CD4-positive, alpha-beta T cell treated with Interferon gamma for 1 hour (primary cell): ENCODE measurements around the gene RET.
"Not testable (repeated sequence)": the region's sequence is repeated elsewhere in the genome, so short reads cannot be mapped to it uniquely, and the experiment has no call there.

ENCODE experiments used
- DNase-seq: peaks from one replicate; pipeline ENCODE4 v3.0.0-alpha.2; 2020

Gene RET

DNA sequence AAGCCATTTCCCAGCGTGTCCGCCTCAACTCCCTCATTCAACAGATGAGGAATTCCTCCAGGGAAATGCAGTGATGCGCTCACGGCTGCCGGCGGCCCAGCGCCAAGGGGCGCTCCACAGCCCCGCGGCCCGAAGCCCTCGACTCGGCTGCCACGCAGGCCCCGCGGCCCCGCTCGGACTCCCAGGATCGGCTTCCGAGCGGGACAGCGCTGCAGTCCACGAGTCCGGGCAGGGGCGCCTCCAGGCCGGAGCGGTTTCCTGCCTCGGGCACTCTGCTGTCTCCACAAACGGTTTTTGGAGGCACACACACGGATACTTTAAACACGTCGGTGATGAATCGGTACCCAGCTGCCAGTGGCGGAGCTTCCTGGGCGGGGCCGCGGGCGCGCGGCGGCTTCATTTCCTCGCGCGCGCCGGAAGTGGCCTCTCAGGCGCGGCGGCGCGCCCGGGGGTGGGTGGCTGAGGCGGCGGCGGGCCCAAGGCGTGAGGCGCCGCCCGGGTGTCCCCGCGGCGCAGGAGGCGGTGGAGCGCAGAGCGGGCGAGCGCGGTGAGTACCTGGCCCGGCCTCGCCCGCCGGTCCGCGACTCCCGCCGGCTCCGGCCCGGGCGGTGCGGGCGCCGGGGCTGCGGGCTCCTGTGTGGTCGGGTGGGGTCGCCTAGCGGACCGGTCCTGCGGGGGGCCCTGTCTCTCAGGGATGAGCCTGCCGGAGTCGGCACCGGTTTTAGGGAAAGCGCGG, 61.3 kb downstream of the RET start, which contains the start of gene CSGALNACT2:
Gene CSGALNACT2, plus strand, starts transcription at position 425 of the 736 bp plus-strand sequence. CDS start 16,705 bp downstream, outside the sequence.
- DNase-seq, result peak; percentile 87

- DNase-seq, result peak; percentile 63
Measured at GRCh38 chr10:43138757-43139241, 61.9 kb downstream of the RET start.

DNA sequence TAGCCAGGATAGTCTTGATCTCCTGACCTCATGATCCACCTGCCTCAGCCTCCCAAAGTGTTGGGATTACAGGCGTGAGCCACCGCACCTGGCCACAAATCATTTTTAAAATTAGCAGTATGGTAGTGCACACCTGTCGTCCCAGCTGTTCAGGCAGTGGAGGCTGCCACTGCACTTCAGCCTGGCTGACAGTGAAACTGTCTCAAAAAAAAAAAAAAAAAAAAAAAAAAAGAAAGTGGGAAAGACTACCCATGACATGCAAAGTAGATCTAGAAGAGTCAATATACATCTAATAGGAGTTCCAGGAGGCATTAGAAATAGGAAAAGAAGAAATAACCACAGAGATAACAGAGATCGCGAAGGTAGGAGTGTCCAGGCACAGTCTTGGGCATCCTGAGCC, 64.6 kb downstream of the RET start:
- DNase-seq, result no peak

DNA sequence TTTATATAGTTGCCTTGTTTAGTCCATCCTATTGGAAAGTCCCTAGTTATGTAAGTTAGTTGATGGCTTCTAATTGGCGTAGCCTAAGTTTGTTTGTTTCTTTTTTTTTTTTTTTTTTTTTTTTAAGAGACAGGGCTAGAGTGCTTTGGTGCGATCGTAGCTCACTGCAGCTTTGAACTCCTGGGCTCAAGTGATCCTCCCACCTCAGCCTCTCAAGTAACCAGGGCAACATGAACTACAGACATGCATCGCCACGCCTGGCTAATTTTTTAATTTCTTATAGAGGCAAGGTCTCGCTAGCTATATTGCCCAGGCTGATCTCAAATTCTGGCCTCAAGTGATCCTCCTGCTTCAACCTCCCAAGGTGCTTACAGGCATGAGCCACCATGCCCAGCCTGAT, 68.4 kb downstream of the RET start:
- DNase-seq, result no peak

- not testable (repeated sequence) for DNase-seq
Measured at GRCh38 chr10:43145936-43146335, 69.1 kb downstream of the RET start.

DNA sequence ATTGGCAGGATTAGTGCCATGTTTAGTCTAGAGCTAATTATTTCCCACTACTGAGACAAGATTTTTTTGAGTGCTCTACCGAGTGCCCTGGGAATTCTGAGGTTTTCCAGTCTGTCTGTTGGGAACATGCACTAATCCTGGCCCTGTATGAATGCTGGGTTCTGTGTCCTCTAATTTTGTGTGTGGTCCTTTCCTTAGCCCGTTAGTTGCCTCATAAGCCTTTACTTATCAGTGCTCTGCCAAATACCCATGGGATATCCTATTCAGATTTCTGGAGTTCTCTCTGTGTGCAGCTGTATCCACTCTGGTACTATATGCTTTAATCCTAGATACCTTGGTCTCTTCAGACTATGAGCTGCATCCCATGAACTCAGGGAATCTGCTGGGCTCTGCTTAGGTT, 74.5 kb downstream of the RET start:
- DNase-seq, result no peak

- DNase-seq, result no peak
Measured at GRCh38 chr10:43153901-43154300, 77.0 kb downstream of the RET start.

DNA sequence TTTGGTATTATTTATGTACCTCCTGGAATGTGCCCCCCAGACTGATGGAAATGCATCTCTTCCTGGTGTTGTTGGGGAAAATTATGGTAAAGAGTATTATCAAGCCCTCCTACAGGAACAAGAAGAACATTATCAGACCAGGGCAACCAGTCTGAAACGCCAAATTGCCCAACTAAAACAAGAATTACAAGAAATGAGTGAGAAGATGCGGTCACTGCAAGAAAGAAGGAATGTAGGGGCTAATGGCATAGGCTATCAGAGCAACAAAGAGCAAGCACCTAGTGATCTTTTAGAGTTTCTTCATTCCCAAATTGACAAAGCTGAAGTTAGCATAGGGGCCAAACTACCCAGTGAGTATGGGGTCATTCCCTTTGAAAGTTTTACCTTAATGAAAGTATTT, 78.4 kb downstream of the RET start:
- DNase-seq, result no peak

DNA sequence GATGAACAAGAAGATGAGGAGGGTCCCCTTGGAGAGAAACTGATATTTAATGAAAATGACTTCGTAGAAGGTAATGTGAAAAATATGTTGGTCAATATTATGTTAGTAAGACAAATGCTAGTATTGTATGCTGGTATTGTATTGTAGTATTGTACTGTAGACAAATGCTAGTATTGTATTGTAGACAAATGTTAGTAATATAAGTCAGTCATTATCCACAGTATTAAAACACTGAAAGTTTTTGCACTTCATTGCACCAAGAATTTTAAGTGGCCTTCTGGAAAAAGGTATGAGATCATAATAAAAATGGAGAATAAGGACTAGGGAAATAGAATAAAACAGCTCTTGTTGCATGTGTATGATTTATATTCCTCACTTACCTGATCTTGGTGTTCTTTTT, 78.9 kb downstream of the RET start:
- DNase-seq, result no peak

- no peak for DNase-seq
Measured at GRCh38 chr10:43156590-43157341, 79.9 kb downstream of the RET start.

- no peak for DNase-seq
Measured at GRCh38 chr10:43158636-43159035, 81.8 kb downstream of the RET start.

DNA sequence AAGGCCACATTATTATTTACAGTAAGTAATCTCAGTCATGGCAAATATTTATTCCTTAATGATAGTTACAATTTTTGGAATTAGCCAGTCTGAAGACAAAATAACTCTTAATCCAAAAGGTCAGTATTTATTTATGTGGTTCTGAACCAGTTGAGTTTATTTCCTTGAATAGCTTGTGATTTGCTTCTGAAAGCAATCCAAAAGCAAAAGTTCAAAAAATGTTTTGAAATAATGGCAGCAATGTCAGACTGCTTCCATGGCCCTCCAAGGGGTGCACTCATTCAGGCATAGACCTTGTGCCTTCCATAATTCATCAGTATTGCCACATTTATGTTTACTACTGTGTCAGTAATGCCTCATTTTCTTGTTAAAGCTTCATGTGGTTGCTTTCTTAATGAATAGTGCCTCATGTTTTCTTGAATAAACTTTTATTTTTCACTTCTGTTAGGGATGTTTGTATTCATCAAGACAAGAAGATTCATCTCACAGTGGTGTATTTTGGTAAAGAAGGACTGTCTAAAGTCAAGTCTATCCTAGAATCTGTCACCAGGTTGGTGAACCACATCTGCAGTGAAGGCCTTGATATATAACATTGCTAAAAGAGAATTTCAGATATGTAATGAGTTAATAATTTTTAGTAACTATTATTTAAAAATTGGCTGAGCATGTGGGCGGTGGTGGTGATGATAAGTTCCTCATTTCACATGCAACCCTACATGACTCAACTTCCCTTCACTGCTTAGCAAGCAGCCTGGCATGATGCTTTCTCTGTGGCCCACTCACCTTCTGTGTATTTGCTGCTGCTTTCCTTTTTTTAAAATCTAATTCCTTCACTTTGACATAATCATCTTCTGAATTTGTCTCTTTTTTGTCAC, 83.4 kb downstream of the RET start:
- DNase-seq, result peak; percentile 25

- DNase-seq, result no peak
Measured at GRCh38 chr10:43160921-43161255, 84.0 kb downstream of the RET start.

GRCh38 chr10:43162604-43163003, 85.7 kb downstream of the RET start:
- DNase-seq, result no peak

- no peak for DNase-seq
Measured at GRCh38 chr10:43166207-43166879, 89.5 kb downstream of the RET start.

GRCh38 chr10:43166880-43167497, 90.1 kb downstream of the RET start:
- DNase-seq, result no peak

GRCh38 chr10:43167498-43167889, 90.6 kb downstream of the RET start:
- no peak for DNase-seq

- DNase-seq, result no peak
Measured at GRCh38 chr10:43170491-43170890, 93.6 kb downstream of the RET start.

DNA sequence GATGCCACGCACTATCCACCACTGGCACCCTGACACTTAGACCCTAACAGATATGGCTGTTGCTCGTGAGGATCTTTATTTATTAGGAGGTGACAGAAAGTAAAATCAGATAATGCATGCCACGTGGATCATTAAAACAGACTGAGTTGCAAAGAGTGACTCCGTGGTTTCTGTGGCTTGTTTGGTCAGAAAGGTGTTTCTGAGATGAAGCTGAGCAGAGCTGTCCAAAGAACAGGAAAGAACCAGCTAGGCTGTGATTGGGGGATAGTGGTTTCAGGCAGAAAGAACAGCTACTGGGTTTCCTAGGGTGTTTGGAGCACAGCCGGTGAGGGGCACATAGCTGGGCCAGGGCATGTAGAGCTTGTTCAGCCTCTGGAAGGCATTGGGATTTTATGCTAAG, 95.8 kb downstream of the RET start:
- DNase-seq, result no peak

DNA sequence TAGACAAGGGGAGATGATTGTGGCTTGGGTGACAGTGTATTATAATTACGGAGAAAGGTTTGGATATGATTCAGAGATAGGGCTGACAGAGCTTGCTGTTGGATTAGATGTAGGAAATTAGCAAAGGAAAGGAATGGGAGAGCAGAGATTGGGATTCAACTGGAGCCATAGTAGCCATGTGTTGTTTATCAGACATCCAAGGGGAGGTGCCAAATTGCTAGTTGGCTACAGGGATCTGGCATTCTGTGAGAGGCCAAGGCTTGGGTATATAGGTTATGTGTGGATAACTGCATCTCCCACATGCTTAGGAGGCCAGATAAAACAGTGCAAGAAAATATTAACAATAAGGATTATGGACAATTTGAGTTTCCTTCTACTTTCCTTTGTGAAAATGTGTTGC, 96.3 kb downstream of the RET start:
- DNase-seq, result no peak

DNA sequence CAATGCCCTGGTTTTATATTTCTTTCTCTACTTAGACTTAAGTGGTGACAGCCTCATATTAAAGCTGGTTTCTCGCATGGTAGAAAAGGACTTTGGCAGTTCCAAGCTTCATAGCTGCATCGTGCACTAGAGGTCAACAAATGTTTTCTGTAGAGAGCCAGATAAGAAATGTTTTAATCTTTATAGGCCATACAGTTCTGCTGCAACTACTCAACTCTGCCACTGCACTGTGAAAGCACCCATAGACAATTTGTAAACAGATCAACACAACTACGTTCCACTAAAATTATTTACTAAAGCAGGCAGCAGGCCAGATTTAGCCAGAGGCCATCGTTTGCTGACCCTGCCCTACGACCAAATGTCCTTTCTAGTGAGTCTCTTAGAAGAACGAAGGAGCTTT, 98.1 kb downstream of the RET start:
- DNase-seq, result no peak

DNA sequence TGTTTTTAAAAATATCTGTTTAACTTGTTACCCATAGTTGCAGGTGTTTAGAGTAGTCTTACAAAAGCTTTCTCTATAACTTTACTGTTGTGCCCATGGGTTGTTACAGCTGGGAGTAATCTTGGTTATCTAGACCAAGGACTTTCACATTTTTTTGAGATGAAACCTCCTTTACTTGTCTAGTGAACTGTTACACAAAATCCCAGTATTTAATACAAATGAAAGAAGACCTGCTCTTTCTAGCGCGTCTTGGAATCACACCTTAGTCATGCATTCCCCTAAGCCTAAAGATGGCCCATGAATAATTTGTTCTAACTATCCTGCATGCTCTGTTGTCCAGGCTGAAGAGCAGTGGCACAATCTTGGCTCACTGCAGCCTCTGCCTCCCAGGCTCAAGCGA, 99.4 kb downstream of the RET start:
- DNase-seq, result no peak
